Right lobe of liver (tissue), 4 donors: Measurements from ENCODE around the gene P4HA1.
"Not testable (repeated sequence)": the region's sequence is repeated elsewhere in the genome, so short reads cannot be mapped to it uniquely, and the experiment has no call there.

Experiments used
- CTCF ChIP-seq, 4 donors: fragments of 200-600 bp in 3 of 4; fragments of 450-650 bp in 1 of 4; IDR thresholded peaks; one replicate each; pipeline versions ENCODE4 v1.5.1 to v1.8.0; 2016 to 2022; ENCODE audit warnings: antibody characterized with exemption in 4 of 4, mild to moderate bottlenecking in 2 of 4
- POLR2A ChIP-seq: fragments of 450-650 bp; IDR thresholded peaks from one replicate; pipeline ENCODE4 v1.6.1; 2017; ENCODE audit warnings: antibody characterized with exemption, mild to moderate bottlenecking
- donor health status: DM: no; HTN: no; CAD: no.
- donor health status: DM: no; HTN: no; CAD: no.
- donor health status: DM: no; HTN: yes; CAD: no.

- TF ChIP-seq POLR2A; CTCF (IDR thresholded peaks at IDR 0.05): not testable (repeated sequence)
Measured at GRCh38 chr10:73021538-73022164, 75.0 kb downstream of the P4HA1 start.
